GM21723 (cell line): Measurements from ENCODE around the gene ARHGEF37.
"Not testable (repeated sequence)": the region's sequence is repeated elsewhere in the genome, so short reads cannot be mapped to it uniquely, and the experiment has no call there.

Experiments
- ATAC-seq: cut with Tn5 transposase; IDR thresholded peaks from one replicate; pipeline ENCODE4 v1.9.1; 2021; ENCODE audit warnings: mild to moderate bottlenecking, moderate library complexity; ENCODE audit not compliant: unreplicated experiment

ARHGEF37 gene

DNA sequence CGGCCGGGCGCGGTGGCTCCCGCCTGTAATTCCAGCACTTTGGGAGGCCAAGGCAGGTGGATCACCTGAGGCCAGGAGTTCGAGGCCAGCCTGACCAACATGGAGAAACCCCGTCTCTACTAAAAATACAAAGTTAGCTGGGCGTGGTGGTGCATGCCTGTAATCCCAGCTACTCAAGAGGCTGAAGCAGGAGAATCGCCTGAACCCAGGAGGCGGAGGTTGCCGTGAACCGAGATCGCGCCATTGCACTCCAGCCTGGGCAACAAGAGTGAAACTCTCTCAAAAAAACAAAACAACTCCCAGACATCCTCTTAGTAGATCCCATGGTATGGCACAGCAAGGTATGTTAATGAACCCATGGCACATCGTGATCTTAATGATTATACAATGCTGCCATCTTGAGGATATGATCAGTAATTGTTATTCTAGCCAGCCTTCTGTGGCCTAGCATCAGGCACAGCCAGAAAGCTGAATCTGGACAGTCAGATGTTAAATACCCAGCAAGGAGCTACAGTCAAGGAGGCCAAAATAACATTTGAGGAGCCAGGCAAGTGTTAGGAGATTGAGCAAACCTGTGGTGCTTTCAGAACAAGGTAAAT is 16.7 kb upstream of the ARHGEF37 start:
- ATAC-seq = peak; percentile 92

DNA sequence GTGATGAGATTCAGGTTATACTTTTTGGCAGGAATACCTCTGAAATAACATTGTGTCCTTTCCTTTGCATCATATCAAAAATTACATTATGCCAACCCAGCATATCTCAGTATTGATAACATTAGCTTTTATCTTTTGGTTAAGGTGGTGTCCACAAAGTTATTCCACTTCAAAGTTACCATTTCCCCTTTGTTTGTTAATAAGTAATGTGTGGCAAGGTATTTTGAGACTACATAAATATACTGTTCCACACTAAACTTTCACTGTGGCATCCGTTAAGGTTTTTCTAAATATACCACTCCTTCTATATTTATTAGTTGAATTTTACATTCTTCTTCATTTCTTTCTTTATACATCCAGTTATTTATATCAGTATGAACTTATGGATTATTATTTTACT is 14.1 kb upstream of the ARHGEF37 start:
- ATAC-seq = no peak

DNA sequence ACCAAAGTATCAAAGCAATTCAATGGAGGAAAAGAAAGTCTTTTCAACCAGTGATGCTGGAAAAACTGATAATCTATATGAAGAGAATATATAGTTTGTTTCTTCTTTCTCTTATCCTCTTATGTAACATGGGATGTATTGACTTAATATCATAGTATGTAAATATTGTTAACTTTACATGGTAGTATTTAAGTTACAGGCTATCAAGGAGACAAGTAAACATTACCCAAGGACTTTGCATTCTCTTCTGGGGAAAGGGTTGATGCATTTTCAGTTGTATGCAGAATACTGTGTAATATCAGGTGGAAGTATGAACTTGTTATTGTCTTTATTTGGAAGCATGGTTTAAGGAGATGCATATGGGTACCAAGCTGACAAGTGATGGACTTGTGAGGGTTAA is 9.1 kb upstream of the ARHGEF37 start:
- no peak for ATAC-seq

DNA sequence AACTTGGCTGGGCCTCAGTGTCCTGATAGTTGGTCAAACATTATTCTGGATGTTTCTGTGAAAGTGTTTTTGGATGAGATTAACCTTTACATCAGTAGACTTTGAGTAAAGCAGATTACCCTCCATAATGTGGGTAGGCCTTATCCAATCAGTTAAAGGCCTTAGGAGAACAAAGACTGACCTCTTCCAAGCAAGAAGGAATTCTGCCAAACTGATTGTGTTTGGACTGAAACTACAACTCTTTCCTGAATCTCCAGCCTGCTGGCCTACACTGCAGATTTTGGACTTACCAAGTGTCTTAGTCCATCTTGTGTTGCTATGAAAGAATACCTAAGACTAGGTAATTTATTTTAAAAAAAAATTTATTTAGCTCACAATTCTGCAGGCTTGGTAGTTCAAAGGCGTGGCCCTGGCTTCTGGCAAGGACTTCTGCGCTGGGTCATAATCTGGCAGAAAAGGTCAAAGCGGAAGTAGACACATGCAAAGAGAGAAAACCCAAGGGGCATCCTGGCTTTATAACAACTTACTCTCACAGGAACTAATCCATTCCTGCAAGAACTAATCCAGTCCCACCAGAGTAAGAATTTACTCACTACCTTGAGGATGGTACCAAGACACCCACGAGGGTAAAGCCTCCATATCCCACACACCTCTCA is 8.6 kb upstream of the ARHGEF37 start:
- no peak for ATAC-seq

DNA sequence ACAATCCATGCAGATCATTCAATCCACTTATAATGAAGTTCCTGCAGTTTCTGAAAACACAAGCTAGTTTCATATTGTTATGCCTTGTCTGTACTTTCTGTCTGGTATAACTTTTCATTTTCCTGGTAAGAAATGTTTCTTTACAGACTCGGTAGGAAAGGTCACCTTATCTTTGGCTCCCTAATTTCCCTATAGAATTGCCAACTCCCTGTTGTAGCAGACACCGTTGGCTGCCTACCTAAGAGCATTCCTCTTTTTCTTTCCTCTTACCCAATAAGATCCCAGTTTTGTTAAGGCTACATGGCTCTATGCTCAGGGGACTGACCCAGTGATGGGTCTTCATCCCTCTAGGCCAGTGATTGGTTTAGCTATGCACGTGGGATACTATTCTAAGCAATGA is 6.2 kb upstream of the ARHGEF37 start:
- ATAC-seq = no peak

DNA sequence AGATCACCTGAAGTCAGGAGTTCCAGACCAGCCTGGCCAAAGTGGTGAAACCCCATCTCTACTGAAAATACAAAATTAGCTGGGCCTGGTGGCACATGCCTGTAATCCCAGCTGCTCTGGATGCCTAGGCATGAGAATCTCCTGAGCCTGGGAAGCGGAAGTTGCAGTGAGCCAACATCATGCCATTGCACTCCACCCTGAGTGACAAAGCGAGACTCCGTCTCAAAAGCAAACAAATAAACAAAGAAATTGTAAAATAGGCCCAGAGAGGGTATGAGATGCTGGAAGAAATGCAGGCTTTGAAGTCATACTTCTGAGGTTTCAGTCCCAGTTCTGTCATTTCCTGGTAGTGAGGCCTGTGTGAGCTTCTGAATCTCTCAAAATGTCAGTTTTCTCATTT is 5.3 kb upstream of the ARHGEF37 start:
- no peak for ATAC-seq

DNA sequence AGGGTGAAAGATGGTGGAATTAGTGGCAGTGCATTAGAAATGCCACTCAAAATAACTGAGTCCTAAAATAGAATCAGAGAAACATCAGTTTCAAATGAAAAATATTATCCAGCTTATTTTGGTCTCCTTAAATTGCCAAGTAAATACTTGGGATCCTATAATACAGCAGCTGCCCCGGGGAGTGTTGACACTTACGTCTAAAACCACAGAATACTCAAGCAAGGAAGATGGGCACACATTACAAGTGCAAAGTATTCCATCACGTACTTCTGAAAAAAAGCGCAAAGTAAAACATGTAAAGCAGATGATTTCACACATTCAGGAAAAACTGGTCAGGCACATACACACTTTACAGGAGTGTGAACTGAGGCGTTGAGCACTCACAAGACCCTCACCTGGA is 2.4 kb upstream of the ARHGEF37 start:
- no peak for ATAC-seq

DNA sequence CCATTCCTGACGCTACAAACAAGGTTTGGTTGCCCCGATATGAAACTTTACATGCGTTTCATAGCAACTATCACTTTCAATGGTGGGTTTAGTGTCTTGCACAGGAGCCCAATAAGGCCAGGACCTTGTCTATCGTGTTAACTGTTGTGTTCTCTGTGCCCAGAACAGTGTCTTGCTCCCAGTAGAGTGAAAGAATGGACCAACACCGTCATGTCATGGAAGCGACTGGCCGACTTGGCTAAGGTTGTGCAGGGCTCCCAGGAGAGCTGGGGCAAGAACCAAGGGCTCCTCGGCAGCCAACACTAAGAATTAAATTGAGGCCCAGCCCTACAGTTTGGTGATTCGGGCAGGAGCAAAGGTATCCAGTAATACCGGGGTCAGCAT is 498 bp upstream of the ARHGEF37 start:
- ATAC-seq = no peak

DNA sequence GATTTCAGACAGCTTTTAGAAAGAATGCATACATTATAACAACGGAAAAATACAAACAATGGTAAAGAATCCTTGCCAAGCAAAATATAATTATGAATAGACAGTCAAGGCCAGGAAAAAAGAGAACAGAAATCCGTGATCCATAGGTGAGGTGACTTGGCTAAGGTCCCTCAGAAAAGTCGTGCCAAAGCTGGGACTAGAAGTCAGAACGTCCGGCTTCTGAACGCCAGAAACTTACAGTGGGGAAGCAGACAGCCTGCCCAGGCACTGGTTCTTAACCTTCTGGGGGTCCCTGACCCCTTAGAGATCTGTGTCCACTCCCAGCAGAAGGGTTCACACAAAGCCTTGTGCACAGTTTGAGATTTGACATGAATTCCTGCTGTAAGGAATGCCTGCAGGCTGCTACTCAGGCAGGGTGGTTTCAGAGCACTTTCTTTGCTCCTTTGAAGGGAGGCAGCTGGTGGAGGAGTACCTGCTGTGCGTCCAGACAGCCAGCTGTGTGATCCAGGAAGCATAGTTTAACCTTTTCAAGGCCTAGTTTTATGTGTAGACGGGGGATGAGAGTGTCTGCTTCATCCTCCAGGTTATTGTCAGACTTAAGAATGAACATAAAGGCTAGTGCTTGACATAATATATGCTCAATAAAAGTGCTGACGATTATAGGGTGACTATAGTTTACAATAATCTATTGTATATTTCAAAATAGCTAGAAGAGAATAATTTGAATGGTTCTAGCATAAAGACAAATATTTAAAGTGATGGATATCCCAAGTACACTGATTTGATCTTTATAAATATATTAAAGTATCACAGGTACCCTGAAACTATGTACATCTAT is 852 bp downstream of the ARHGEF37 start:
- ATAC-seq = no peak

DNA sequence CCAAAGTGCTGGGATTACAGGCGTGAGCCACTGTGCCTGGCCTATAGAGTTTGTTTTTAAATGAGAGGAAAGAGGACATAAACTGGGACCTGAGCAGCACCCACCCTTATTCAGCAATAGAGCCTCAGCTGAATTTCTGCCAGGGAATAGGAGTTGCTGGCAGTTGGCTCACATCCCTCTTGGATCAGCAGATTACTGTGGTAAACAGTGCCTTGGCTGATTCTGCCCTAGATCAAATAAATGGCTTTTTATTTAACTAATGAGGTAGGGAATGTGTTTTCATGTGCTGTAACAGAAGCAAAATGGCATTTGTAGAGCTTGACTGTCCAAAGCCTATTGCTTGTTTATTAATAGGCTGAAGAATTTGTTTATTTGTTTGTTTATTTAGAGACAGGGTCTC is 2.1 kb downstream of the ARHGEF37 start:
- no peak for ATAC-seq

DNA sequence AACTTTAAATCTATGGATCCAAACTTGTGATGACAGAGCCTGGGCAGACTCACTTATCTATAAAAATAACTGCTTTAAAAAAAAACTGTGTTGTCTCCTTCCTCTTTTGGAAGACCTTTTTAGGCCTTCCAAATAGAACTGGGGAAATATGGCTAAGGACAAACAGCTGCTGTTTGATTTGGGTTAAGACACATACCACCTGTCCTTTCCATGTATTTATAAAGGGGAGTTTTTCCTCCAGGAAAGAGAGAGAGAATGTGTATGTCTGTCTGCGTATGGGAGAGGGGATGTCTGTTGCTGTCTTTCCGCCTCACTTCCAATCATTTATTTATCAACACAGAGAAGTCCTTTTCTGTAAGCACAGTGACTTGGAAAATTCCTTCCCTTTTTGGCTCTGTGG is 2.8 kb downstream of the ARHGEF37 start:
- no peak for ATAC-seq

DNA sequence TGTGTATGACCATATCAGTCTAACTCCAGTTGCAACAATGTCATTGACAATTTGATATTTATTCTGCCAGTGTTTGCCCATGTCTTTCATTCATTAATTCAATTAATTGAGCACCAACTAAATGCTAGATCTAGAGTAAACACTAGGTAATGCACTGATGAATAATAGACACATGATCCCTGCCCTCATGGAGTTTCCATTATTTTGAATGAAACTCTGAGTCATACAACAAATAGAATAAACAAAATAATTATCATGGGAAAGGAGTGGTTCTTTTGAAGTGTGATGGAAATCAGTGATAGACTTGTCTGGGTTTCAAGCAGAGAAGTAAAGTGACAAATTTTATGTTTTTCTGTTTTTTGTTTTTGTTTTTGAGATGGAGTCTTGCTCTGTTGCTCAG is 4.6 kb downstream of the ARHGEF37 start:
- no peak for ATAC-seq

DNA sequence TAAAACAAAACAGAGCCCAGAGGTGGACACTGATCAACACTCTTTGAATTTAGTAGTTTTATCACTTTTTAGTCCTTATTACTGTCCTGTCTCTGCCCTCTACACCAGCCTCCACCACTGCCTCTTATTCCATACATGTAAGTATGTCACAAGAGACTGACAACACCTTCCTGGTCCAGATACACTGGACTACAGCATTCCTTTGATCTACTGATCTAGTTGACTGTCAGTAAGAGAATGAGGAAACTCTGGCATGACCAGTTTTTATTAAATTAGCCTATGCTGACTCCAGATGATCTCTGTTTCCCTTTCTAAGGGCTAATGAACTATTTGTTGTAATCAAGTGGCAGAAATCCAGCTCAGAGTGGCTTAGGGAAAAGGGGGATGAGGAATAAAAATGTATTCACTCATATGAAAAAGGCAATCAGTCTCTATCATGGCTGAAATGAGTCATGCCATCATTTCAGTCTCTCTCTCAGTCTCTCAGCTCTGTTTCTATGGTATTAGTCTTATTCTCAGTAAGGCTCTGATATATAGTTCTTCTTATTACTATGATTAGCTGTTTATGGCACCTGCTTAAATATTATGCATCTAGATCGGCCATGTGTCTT is 5.5 kb downstream of the ARHGEF37 start:
- ATAC-seq = no peak

DNA sequence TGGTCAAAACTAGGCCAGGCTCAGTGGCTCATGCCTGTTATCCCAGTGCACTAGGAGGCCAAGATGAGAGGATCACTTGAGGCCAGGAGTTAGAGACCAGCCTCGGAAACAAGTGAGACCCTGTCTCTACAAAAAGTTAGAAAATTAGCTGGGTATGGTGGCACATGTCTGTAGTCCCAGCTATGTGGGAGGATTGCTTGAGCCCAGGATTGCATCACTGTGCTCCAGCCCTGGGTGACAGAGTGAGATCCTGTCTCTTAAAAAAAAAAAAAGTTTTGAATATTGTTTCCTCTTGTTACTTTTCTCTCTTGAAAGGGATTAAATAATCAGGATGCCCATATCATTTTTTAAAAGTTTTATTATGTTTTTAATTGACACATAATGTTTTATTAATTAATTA is 7.6 kb downstream of the ARHGEF37 start:
- ATAC-seq = no peak

DNA sequence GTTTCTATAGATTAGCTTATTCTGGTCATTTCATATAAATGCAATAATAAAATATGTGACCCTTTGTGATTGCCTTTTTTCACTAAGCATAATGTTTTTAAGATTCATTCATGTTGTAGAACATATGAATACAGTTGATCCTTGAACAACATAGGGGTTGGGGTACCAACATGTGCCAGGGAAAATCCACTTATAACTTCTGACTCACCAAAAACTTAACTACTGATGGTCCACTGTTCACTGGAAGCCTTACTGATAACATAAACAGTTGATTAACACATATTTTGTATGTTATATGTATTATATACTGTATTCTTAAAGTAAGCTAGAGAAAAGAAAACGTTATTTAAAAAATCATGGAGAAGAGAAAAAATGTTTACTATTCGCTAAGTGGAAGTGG is 12.1 kb downstream of the ARHGEF37 start:
- no peak for ATAC-seq

DNA sequence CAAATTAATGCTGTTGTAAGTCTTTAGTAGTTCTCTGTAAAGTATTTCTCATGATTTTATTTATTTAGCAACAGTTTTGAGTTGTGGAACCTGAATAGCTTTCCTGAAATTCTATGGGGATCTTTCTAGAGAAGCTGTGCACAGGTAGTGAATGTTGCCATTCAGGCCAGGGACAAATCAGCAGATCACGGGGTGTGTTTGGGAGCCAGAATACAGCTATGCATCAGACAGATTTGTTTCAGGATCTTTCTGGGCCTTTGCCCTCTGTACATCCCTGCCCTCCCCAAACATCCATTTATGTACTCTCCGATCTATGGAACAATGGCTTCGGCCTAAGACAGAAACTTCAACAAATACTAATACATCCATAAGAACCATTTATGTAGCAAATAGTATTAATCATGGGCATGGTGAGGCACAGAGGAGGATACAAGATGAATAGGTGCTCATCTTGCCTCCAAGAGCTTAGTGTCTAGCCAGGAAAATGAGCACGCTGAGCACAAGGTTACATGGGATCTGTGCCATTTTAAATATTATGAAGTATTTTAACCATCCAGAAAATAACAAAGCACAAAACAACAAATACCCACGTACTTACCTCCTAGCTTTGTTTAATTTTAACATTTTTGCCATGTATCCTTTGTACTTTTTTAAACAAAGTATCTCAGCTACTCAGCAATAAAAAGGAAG is 13.1 kb downstream of the ARHGEF37 start:
- no peak for ATAC-seq

DNA sequence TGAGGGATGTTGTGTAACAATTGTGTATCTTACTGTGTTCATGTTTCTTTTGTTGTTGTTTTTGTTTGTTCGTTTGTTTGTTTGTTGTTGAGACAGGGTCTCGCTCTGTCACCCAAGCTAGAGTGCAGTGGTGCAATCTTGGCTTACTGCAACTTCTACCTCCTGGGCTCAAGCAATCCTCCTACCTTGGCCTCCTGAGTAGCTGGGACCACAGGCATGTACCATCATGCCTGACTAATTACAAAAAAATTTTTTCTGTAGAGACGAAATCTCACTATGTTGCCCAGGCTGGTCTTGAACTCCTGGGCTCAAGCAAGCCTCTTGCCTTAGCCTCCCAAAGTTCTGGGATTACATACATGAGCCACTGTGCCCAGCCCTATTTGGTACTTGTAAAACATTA is 13.8 kb downstream of the ARHGEF37 start:
- ATAC-seq = not testable (repeated sequence)

DNA sequence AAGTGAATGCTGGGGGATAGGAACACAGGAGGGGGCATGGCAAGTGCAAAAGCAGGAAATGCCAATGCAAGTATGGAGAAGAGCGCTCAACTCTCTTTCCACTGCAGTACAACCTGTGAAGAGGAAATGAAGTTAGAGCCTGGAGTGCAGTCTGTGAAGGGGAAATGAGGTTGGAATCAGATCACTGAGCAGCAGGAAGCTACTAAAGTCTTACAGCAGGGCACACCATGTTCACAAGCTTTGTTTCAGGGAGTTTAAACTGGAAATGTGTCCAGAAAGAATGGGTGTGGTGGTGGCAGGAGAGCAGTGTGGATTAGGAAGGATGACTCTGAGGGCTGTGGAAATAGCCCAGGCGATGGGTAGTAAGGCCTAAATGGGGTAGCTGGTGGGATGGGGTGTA is 15.4 kb downstream of the ARHGEF37 start:
- ATAC-seq = no peak

DNA sequence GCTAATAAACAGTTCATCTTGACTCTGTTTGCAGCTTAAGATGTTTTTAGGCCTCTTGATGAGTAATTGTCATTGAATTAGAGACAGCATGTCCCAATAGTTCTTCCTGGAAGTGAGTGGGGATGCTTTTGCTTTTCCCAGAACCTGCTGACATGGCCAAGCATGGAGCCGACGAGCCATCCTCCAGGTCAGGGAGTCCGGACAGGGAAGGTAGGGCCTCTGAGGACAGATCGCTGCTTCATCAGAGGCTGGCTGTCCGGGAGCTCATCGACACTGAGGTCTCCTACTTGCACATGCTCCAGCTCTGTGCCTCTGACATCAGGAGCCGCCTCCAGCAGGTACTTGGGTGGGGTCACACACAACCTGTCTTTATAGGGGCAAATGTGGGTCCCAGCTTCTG is 16.3 kb downstream of the ARHGEF37 start:
- no peak for ATAC-seq

DNA sequence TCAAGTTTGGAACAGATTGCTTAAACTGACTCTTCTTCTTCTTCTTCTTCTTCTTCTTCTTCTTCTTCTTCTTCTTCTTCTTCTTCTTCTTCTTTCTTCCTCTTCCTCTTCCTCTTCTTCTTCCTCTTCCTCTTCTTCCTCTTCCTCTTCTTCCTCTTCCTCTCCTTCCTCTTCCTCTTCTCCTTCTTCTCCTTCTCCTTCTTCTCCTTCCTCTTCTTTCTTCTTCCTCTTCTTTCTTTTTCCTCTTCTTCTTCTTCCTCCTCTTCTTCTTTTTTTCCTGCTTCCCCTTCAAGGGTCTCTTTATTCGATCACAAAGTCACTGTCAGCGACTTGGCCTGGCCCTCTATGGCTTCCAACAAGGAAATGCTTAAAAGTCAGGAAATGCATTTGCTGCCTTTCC is 16.9 kb downstream of the ARHGEF37 start:
- ATAC-seq = not testable (repeated sequence)

DNA sequence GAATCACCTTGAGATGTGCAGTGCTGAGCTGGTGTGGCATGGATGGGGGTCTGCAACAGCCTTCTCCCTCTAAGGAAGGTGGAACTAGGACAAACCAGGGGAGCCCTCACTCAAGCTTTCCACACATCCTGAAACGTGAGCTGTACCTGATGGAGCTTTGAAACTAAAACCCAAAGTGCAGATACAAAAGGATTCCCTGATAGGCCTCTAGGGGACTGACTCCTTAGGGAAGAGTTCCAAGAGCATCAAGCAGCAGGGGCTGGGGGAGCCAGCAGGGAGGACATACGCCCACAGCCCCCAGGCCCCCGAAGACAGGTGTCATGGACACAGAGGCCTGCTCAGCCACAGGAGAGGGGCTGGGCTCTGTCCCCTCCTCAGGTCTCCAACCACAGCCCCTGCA is 17.7 kb downstream of the ARHGEF37 start:
- no peak for ATAC-seq
